Sigmoid colon (tissue), 3 donors: Measurements from ENCODE around the gene ROR1.

Experiments
- POLR2A ChIP-seq, 2 donors: fragments of 450-650 bp; IDR thresholded peaks; one replicate each; pipeline ENCODE4 v1.6.1; 2016; ENCODE audit warnings: antibody characterized with exemption in 2 of 2, mild to moderate bottlenecking in 2 of 2, moderate library complexity in 2 of 2
- TF ChIP-seq, protein P1 (sequence below), 4 experiments: fragments of 450-650 bp in 3 of 4; fragments of 200-600 bp in 1 of 4; IDR thresholded peaks; one replicate each; pipeline ENCODE4 v1.5.1; 2016 to 2019; ENCODE audit warnings: antibody characterized with exemption in 4 of 4, mild to moderate bottlenecking in 3 of 4, moderate library complexity in 2 of 4

DNA sequence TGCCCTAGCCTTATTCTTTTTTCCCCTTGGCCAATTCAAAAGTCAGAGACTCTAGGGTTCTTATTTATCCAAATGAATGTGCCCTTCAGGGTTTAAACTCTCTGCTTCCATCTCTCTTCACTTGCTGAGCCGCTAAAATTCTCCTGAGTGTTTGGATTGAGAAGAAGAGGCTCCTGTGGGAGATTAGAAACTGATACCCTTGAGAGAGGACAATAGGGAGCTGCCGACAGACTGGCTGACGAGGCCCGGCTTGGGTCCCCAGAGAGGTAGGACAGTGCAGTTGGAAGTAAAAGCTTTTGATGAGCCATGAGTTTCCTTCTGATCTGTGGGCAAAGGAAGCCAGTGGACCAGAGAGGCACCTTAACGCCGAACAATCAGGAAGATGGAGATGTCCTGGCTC lies 388.3 kb downstream of the ROR1 start:
- TF ChIP-seq, protein P1, sequence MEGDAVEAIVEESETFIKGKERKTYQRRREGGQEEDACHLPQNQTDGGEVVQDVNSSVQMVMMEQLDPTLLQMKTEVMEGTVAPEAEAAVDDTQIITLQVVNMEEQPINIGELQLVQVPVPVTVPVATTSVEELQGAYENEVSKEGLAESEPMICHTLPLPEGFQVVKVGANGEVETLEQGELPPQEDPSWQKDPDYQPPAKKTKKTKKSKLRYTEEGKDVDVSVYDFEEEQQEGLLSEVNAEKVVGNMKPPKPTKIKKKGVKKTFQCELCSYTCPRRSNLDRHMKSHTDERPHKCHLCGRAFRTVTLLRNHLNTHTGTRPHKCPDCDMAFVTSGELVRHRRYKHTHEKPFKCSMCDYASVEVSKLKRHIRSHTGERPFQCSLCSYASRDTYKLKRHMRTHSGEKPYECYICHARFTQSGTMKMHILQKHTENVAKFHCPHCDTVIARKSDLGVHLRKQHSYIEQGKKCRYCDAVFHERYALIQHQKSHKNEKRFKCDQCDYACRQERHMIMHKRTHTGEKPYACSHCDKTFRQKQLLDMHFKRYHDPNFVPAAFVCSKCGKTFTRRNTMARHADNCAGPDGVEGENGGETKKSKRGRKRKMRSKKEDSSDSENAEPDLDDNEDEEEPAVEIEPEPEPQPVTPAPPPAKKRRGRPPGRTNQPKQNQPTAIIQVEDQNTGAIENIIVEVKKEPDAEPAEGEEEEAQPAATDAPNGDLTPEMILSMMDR (IDR thresholded peaks at IDR 0.05) = no peak
- no peak for TF ChIP-seq POLR2A (IDR thresholded peaks at IDR 0.05)
